Heart left ventricle (tissue), 13 donors: ENCODE data around the gene ROM1.

Source experiments
- POLR2A ChIP-seq, 2 donors: fragments of 450-650 bp; IDR thresholded peaks; one replicate each; pipeline ENCODE4 v1.6.1; 2017; ENCODE audit warnings: antibody characterized with exemption in 2 of 2, mild to moderate bottlenecking in 2 of 2, moderate library complexity in 2 of 2
- TF ChIP-seq, protein P1 (sequence below), 12 donors: fragments of 200-600 bp; sonication (generic) in 4 of 12; IDR thresholded peaks; one replicate each; pipeline versions ENCODE4 v1.5.0 to v1.8.0; 2018 to 2022; ENCODE audit warnings: antibody characterized with exemption in 12 of 12, mild to moderate bottlenecking in 5 of 12
- donor health status: ischemic (EF 13 %, LVEDD 7.1; RV severe dilation, severe dysfunction).
- donor health status: DM: no; HTN: yes; CAD: no.
- donor health status: DM: no; HTN: no; CAD: no.
- donor health status: ischemic (EF 25% LVEDD 6.9; RV normal size, moderate dysfunction).
- donor health status: ischemic (EF 25% LVEDD 5.7; RV mildly dilated, moderate dysfunction).
- donor health status: ischemic (EF 35%, LVEDD 5.7; RV mildly dilated, moderate dysfunction).
- donor health status: nonischemic (EF 11% LVEDD 7.7; RV severe dilation, severe dysfunction).
- donor health status: DM: yes; HTN: yes; CAD: no.
- donor health status: PGD.
- donor health status: ischemic (EF 29% LVEDD 5.4; RV normal size, mild dysfunction).
- donor health status: nonischemic (EF 23%, LVEDD 6.1; RV moderate dilation, normal function).

- TF ChIP-seq, protein P1, sequence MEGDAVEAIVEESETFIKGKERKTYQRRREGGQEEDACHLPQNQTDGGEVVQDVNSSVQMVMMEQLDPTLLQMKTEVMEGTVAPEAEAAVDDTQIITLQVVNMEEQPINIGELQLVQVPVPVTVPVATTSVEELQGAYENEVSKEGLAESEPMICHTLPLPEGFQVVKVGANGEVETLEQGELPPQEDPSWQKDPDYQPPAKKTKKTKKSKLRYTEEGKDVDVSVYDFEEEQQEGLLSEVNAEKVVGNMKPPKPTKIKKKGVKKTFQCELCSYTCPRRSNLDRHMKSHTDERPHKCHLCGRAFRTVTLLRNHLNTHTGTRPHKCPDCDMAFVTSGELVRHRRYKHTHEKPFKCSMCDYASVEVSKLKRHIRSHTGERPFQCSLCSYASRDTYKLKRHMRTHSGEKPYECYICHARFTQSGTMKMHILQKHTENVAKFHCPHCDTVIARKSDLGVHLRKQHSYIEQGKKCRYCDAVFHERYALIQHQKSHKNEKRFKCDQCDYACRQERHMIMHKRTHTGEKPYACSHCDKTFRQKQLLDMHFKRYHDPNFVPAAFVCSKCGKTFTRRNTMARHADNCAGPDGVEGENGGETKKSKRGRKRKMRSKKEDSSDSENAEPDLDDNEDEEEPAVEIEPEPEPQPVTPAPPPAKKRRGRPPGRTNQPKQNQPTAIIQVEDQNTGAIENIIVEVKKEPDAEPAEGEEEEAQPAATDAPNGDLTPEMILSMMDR (IDR thresholded peaks at IDR 0.05): peak; percentile 23 to 65 (median 52)
- no peak for TF ChIP-seq POLR2A (IDR thresholded peaks at IDR 0.05)
Observed at GRCh38 chr11:62593434-62594044, 19.5 kb upstream of the ROM1 start.
